PC-3 (cell line): ENCODE measurements around the gene TRIM66.

Experiments
- EZH2 ChIP-seq: fragments of 300-600 bp; sonication (generic); IDR thresholded peaks from one replicate; pipeline ENCODE4 v1.6.1; 2017; ENCODE audit warnings: antibody characterized with exemption, mild to moderate bottlenecking, low read length; ENCODE audit not compliant: unreplicated experiment
- EZH2phosphoT487 ChIP-seq: fragments of 300-600 bp; sonication (generic); IDR thresholded peaks from 2 replicates; pipeline ENCODE4 v1.6.1; 2018; ENCODE audit warnings: mild to moderate bottlenecking, antibody characterized with exemption, low read length, borderline replicate concordance
- TF ChIP-seq, protein P1 (sequence below): fragments of 300-600 bp; sonication (generic); conservative IDR thresholded peaks from 2 replicates; pipeline ENCODE4 v1.5.1; 2017; ENCODE audit warnings: antibody characterized with exemption, low read depth, mild to moderate bottlenecking, low read length

DNA sequence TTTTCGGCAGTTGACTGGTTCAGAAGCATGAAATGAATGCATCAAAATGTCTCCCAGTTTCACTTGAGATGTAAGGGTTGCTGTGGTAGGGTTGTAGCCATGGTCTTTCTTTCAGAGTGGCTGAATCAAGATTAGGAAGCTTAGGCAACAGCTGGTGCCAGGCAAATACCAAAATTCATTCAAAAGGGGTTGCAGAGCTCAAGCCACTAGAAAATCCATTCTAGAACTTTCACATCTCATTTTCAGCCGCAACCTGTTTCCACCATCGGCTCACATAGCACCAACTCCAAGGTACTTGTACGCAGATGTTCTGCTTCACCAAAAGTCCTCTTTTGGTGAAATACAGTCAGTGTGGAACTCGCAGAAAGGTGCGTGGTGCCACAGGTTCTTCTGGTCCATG, 48.0 kb downstream of the TRIM66 start:
- TF ChIP-seq, protein P1, sequence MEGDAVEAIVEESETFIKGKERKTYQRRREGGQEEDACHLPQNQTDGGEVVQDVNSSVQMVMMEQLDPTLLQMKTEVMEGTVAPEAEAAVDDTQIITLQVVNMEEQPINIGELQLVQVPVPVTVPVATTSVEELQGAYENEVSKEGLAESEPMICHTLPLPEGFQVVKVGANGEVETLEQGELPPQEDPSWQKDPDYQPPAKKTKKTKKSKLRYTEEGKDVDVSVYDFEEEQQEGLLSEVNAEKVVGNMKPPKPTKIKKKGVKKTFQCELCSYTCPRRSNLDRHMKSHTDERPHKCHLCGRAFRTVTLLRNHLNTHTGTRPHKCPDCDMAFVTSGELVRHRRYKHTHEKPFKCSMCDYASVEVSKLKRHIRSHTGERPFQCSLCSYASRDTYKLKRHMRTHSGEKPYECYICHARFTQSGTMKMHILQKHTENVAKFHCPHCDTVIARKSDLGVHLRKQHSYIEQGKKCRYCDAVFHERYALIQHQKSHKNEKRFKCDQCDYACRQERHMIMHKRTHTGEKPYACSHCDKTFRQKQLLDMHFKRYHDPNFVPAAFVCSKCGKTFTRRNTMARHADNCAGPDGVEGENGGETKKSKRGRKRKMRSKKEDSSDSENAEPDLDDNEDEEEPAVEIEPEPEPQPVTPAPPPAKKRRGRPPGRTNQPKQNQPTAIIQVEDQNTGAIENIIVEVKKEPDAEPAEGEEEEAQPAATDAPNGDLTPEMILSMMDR = no peak
- TF ChIP-seq EZH2 (no peak), EZH2phosphoT487 (no peak)
